HG03196 (cell line): Measurements from ENCODE around the gene AIG1.
"Not testable (repeated sequence)": the region's sequence is repeated elsewhere in the genome, so short reads cannot be mapped to it uniquely, and the experiment has no call there.

Source experiments
- ATAC-seq: cut with Tn5 transposase; IDR thresholded peaks from one replicate; pipeline ENCODE4 v1.9.1; 2021; ENCODE audit not compliant: unreplicated experiment

Gene AIG1

DNA sequence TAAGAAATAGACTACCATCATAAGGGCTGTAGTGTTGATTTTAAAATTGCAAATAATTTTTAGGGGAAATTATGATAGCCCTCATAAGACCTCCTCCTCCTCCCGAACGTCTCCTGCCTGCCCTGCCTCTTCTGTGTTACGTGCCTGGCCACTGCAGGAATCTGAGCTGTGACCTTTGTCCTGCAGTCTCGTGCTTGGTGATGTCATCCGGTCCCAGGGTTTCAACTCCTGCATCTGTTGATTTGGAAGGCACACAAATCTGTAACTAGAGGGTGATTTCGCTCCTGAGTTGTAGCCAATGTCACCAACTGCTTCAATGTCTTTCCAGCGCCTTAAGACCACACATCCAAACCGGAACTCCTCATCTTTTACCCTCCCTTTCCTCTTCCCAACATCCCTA is 163.2 kb downstream of the AIG1 start:
- ATAC-seq: no peak

GRCh38 chr6:143224516-143224915 is 163.8 kb downstream of the AIG1 start:
- ATAC-seq: no peak

GRCh38 chr6:143225929-143226328 is 165.2 kb downstream of the AIG1 start:
- ATAC-seq: no peak

- no peak for ATAC-seq
Measured at GRCh38 chr6:143227675-143228074, 167.0 kb downstream of the AIG1 start.

GRCh38 chr6:143229400-143229799 is 168.7 kb downstream of the AIG1 start:
- ATAC-seq: no peak

DNA sequence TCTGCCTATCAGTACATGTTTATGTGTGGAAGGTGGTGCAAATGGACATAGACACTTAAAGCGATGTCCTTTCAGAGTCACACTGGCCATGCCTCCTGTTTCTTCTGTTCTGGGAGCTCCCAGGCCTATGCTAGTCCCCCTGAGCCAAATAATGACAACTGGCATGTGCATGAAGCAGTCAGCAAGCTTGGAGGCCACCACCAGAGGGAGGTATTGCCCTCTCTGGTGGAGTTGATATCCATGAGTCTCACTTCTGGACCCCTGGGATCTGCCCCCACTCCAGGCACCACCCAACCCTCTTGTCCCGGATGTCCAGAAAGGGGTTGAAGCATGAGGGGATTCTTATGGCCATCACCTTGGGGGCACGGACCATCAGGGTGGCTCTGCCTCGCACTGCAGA is 172.2 kb downstream of the AIG1 start:
- no peak for ATAC-seq

DNA sequence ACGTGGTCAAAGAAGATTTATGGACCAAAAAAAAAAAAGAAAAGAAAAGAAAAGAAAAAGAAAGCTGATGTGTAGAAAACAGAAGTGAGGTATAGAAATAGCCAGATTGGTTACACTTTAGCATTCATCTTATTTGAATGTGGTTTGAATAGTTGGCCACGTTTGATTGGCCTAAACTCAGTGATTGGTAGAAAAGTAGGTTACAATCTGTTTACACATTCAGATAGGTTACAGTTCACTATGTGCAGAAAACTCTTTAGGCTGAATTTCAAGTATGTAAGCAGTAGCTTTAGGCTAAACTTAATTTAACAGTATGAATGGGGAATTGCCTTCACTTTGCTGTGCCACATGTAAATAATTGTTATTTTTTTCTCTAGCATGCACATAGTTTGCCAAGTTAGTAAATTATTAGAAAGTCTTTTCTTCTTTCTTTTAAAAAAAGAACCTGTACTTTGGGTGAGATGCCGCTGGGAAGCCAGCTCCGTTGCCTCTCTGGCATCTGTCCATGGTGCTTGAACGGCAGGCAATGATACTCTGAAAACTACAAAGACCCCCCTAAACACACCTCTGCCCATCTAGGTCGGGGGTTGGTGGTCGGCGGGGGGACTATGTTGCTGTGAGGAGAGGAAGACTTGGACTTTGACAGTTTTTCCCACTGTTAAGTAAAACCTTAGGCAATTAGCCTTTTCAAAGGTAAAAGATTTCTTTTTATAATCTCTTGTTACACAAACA is 173.0 kb downstream of the AIG1 start:
- ATAC-seq: no peak

DNA sequence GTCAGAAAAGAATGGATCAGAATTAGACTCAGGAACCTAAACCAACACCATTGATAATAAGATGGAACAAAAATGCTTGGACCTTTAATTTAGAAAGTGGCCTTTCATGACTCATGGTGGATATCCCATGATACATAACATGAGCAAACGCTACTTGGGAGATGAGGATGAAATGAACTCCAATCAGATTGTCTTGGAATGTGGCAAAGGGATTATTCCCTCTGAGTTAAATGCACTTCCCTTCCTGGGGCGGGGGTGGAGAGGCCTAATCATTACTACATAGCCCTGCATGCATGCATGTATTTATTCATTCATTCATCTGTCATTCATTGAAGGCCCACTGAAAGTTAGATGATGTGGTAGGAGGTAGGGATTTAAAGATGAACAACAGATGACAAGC is 174.0 kb downstream of the AIG1 start:
- ATAC-seq: no peak

DNA sequence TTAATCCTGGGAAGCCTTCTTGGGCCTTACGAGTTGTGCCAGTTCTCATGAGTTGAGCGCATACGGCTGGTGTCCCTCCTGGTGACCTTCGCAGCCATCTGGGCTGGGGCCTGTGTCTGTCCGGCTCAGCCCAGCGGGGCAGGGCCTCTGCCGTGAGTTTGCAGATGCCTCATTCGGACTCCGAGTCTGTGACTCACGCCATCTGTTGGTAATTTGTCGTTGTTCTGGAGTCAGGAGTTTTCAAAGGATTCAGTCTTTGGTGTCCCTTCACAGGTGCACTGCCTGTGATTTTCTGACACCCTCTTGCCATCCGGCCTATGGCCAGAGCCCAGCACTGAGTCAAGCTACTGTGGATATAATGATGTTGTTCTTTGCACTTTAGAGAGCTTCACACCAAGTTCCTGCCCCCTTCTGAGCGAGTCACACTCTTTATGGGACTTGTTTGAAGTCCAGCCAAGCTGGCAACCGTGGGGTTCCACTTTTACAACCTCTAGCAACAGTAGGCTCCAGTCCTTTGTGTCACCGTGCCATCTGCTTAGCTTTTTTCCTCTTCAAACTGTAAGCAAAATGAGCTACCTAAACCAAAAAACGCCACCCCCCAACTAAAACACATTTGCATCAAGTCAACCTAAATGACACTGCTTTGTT is 175.6 kb downstream of the AIG1 start:
- ATAC-seq: no peak

- ATAC-seq: no peak
Measured at GRCh38 chr6:143238306-143238705, 177.6 kb downstream of the AIG1 start.

GRCh38 chr6:143241111-143241510 is 180.4 kb downstream of the AIG1 start:
- ATAC-seq: no peak

GRCh38 chr6:143241911-143242310 is 181.2 kb downstream of the AIG1 start:
- no peak for ATAC-seq

GRCh38 chr6:143243786-143244185 is 183.1 kb downstream of the AIG1 start:
- no peak for ATAC-seq

DNA sequence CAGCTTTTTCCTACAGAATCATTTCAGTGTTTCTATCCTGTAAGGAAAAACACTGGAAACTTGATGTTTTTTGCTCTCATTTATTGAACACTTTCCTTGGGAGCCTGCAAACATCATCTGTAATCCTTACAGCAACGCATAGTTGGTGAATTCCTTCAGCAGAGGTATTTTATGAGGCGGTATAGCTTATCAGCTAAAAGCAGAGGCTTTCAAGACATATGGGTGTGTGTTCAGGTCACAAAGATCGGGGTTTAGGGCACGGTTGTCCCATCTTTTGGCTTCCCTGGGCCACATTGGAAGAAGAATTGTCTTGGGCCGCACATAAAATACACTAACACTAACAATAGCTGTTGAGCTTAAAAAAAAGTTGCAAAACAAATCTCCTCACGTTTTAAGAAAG is 185.0 kb downstream of the AIG1 start:
- no peak for ATAC-seq

GRCh38 chr6:143246166-143246775 is 185.6 kb downstream of the AIG1 start:
- ATAC-seq: not testable (repeated sequence)

- no peak for ATAC-seq
Measured at GRCh38 chr6:143247586-143247985, 186.9 kb downstream of the AIG1 start.

DNA sequence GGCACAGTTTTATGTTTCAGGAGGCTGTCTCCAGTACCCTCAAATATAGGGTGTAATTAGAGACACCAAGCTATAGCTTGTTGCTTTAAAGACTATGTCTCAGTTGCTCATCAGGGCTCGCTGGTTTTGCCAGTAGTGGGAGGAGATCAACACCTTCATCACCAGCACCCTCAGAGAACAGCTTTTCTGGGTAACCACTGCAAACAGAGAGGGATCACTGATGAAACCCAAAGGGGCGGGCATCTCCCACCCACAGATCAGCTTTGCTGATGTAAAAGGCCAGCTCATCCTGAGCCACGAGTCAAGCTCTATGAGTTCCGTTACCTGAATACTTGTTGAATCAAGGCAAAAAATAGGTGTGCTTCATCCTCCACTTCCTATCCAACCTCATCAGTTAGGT is 187.7 kb downstream of the AIG1 start:
- ATAC-seq: no peak

DNA sequence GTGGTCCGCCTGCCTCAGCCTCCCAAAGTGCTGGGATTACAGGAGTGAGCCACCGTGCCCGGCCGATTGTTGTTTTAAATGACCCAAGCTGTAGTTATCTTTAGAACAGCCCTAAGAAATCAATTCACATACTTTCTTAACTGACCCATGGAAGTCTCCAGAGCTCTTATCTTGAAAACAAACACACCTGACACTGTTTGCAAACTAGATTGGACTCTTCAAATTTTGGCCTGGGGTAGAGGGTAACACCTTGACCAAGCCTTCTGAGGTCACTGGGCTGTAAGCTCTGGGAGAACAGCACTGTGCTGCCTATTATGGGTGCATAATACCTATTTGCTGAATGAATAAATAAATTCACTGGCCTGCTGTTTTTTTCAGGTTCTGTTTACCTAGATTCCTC is 190.6 kb downstream of the AIG1 start:
- no peak for ATAC-seq

DNA sequence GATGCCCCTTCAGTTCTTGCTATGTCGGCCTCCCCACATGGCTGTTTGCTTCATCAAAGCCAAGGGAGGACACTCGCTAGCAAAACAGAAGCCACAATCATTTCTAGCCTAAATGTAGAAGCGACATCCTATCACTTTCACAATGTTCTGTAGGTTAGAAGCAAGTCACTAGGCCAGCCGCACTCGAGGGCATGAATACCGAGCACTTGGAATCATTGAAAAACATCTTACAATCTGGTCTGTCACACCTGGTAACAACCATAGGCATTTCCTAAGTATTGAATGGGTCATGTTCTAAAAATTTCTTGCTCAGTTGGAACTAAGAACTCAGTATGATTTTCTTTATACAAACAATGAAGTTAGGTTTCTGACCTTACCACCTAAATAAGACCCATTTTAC is 192.3 kb downstream of the AIG1 start:
- ATAC-seq: no peak

DNA sequence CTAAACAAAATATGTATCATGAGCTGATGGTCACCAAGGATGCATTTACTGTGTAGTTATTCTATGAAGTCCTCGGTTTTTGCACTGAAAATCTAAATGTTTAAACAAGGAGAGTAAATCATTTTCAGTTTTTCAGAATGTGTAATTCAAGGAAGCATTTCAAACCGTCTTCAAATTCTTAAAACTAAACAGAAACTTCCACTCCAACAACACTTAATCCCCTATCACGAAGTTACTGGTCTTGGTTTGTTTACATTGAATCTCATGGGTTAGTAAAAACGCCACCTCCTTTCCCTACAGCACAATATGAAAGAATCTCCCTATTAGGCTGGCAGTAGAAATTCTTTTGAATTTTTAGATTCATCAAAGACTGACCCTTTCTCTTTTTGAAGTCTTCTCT is 192.9 kb downstream of the AIG1 start:
- ATAC-seq: no peak

DNA sequence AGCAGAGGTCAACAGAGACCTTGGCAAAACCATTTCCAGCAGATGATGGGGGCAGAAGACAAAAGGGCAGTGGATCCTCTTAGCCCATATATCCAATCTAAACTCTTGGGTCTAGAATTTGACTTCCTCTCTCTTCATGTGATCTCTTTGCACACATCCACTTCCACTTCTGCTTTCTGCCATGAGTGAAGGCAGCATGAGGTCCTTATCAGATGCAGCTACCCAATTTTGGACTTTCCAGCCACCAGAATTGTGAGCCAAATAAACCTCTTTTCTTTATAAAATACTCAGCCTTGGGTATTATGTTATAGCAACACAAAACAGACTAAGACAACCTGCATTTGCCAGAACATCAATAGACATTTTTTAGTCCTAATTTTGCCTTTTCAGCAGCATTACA is 198.3 kb downstream of the AIG1 start:
- no peak for ATAC-seq

DNA sequence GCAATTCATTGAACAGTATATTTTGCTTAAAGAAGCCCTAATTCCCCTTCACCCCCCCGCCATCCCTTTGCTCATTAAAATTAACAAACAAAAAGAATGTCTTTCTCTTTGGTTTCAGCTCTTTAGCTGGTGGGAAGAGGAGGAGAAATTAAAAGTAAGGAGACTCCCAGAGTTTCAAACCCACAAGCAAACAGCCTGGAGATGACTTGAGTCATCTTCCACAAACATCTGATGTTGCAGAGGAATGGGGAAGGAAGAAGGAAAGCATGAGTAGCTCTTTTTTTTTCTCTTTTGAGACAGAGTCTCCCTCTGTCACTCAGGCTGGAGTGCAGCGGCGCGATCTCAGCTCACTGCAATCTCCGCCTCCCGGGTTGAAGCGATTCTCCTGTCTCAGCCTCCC is 200.2 kb downstream of the AIG1 start:
- ATAC-seq: no peak
